ENCODE data around the gene MAP3K10. TPM values are rescaled to one million over a fixed set of nuclear protein-coding genes. Genes with fewer than 3 reads are reported as not detected.
"Not testable (repeated sequence)": the region's sequence is repeated elsewhere in the genome, so short reads cannot be mapped to it uniquely, and the experiment has no call there.

The MAP3K10 gene
- total RNA-seq, 1 experiment from 2014 or later, result 10.1 TPM

- no peak within 1 kb of the TSS for H3K4me3 ChIP-seq
- peaks cover 13% of the 10 kb centered on the region; the same call in 1 of the 2 replicates for H3K4me1 ChIP-seq
- no peak for DNase-seq
- no peaks in the 10 kb centered on the region for H3K9me3 ChIP-seq (replicated peaks)
- H3K27me3 ChIP-seq, result peaks cover 3% of the 10 kb centered on the region; the same call in 1 of the 2 replicates
- no peak within 1 kb of the TSS for H3K27ac ChIP-seq
- no peaks in the 10 kb centered on the region for H3K36me3 ChIP-seq
These were observed 27.0 kb downstream of the MAP3K10 start, which contains the start of gene TTC9B for GRCh38 chr19:40217934-40218890. Gene TTC9B, minus strand, starts transcription at chr19:40218384. Its CDS starts 3 bp downstream, at chr19:40218381.

- peaks cover 13% of the 10 kb centered on the region; the same call in 1 of the 2 replicates for H3K4me1 ChIP-seq
- not testable (repeated sequence) for H3K36me3 ChIP-seq; H3K27me3 ChIP-seq; DNase-seq; H3K27ac ChIP-seq; H3K9me3 ChIP-seq (replicated peaks); H3K4me3 ChIP-seq
These were observed 27.8 kb downstream of the MAP3K10 start for GRCh38 chr19:40219029-40219428.

DNA sequence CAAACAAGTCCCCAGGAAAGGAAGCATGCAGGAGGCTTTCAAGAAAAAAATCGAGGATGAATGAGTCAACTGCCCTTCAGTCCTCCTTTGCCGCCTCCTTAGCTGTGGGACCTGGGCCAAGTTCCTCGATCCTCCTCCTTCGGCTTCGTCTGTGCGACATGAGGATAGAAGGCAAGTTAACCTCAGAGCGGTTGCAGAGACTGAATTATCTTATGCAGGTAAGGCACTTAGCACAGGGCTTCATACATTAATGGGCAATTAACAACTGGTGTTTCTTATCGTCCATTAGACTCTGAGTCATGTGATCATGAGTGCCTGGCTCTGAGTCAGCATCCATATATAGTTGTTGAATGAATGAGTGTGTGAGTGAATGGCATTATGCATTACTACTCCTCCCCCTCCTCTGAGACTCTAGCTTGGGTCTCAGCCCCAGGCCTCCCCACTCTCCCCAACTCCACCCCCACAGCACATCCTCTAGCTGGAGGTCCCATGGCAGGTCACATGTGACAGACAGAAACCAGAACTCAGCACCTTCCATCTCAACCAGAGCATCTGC is 28.6 kb downstream of the MAP3K10 start:
- H3K4me1 ChIP-seq, result peaks cover 13% of the 10 kb centered on the region; the same call in 1 of the 2 replicates
- peak; percentile 42 to 57 for DNase-seq
- peak overlapping the region; percentile 35 for H3K4me3 ChIP-seq
- no peak overlapping the region for H3K27ac ChIP-seq
- H3K9me3 ChIP-seq (replicated peaks), result no peaks in the 10 kb centered on the region
- peaks cover 3% of the 10 kb centered on the region; the same call in 1 of the 2 replicates for H3K27me3 ChIP-seq
- H3K36me3 ChIP-seq, result no peaks in the 10 kb centered on the region

GRCh38 chr19:40220674-40221073 is 29.4 kb downstream of the MAP3K10 start:
- Histone ChIP-seq H3K9me3 (replicated peaks) (no peaks in the 10 kb centered on the region), H3K4me3 (no peak overlapping the region), H3K27ac (no peak overlapping the region), H3K27me3 (peaks cover 3% of the 10 kb centered on the region; the same call in 1 of the 2 replicates), H3K36me3 (no peaks in the 10 kb centered on the region), H3K4me1 (peaks cover 12% of the 10 kb centered on the region; the same call in 1 of the 2 replicates)
- no peak for DNase-seq

- Histone ChIP-seq H3K27me3 (peaks cover 7% of the 10 kb centered on the region; the same call in 1 of the 2 replicates), H3K27ac (no peak overlapping the region), H3K4me1 (0 out of 2 replicates have a peak, but pooled peaks cover 2% of the 10 kb centered on the region), H3K9me3 (replicated peaks) (no peaks in the 10 kb centered on the region), H3K36me3 (no peaks in the 10 kb centered on the region), H3K4me3 (no peak overlapping the region)
- peak; percentile 86 to 98 for DNase-seq
These were observed 30.8 kb downstream of the MAP3K10 start for GRCh38 chr19:40221858-40222619.

DNA sequence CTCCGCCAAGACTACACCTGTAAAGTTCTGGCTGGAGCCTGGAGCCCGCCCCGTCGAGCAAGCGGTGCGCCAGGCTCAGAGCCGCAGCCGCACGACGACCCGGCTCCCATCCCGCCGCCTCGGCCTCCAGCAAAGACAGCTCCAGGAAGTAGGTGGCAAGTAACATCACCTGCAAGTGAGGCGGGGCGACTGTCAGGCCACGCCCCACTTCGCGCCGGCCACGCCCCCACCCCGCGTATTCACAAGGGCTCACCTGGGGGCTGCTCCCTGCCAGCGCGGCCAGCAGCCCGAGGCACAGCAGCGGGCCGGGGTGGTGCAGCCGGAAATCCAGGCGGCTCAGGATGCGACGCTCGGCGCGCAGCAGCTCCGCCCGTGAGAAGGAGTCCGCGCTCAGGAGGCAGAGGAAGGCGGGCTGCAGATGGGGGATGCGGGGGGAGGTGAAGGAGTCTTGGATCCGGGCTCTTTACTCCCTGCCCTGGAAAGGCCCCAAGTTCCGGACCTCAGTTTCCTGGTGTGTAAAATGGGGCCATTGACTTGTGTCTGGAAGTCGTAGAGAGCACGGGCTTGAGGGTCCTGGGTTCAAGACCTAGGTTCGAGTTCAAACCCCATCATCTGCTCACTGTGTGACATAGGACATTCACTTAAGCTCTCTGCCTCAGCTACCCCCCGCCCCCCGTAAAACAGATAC is 32.1 kb downstream of the MAP3K10 start:
- Histone ChIP-seq H3K27ac (no peak overlapping the region), H3K27me3 (peaks cover 7% of the 10 kb centered on the region; the same call in 1 of the 2 replicates), H3K4me1 (0 out of 2 replicates have a peak, but pooled peaks cover 2% of the 10 kb centered on the region), H3K9me3 (replicated peaks) (no peaks in the 10 kb centered on the region), H3K4me3 (no peak overlapping the region), H3K36me3 (no peaks in the 10 kb centered on the region)
- DNase-seq, result no peak

DNA sequence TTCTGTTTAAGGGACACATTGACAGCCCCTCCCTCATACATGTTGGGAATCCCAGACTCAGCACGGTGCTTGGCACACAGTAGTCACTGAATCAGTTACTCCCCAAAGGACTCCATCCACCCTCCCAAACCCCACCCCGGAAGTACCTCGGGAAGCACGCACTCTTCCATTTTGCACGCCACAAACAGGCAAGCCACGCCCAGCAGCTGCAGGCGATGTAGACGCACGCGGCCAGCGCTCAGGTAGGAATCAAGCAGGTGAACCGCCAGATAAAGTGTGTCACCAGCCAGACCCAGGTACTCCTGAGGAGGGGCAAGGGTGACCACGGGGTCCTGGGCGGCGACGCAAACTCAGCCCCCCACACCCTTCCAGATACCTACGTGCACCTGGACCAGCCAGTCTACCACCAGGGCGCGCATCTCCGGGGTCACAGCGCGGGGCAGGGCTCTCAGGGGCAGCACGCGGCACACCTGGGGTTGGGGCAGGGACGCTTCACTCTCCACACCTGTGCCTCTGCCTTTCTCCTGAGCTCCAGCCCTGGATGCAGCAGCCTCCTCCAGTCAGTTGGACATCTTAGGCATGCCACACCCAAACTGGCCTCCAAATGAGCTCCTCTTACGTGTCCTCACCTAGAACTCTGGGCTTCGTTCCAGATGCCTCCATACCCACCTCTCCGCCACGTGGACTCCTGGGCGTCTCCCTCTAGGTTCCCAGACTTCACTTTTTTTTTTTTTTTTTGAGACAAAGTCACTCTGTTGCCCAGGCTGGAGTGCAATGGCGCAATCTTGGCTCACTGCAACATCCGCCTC is 33.3 kb downstream of the MAP3K10 start:
- no peaks in the 10 kb centered on the region for H3K36me3 ChIP-seq
- H3K27ac ChIP-seq, result no peak overlapping the region
- no peaks in the 10 kb centered on the region for H3K9me3 ChIP-seq (replicated peaks)
- DNase-seq, result no peak
- 0 out of 2 replicates have a peak, but pooled peaks cover 4% of the 10 kb centered on the region for H3K27me3 ChIP-seq
- no peak overlapping the region for H3K4me3 ChIP-seq
- peaks cover 10% of the 10 kb centered on the region for H3K4me1 ChIP-seq

- Histone ChIP-seq H3K27me3 (0 out of 2 replicates have a peak, but pooled peaks cover 4% of the 10 kb centered on the region), H3K9me3 (replicated peaks) (no peaks in the 10 kb centered on the region), H3K36me3 (no peaks in the 10 kb centered on the region), H3K4me1 (peaks cover 12% of the 10 kb centered on the region), H3K4me3 (no peak overlapping the region), H3K27ac (no peak overlapping the region)
- DNase-seq, result no peak
These were observed 34.4 kb downstream of the MAP3K10 start for GRCh38 chr19:40225440-40226305.

DNA sequence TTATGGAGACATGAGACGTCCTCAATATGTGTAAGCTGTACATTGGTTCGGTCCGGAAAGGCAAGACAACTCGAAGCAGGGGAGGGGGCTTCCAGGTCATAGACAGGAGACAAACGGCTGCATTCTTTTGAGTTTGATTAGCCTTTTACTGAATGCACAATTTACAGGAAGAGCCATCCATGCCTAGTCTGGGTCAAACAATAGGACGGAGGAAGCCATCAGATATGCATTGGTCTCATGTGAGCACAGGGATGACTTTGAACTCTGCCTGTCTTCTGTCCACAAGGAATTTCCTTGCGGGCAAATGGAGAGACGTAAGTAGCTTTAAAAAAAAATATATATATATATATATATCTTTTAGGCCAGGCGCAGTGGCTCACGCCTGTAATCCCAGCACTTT is 37.1 kb downstream of the MAP3K10 start:
- peaks cover 12% of the 10 kb centered on the region for H3K4me1 ChIP-seq
- no peaks in the 10 kb centered on the region for H3K9me3 ChIP-seq (replicated peaks)
- H3K27me3 ChIP-seq, result 0 out of 2 replicates have a peak, but pooled peaks cover 4% of the 10 kb centered on the region
- no peak overlapping the region for H3K27ac ChIP-seq
- DNase-seq, result no peak
- H3K4me3 ChIP-seq, result no peak overlapping the region
- H3K36me3 ChIP-seq, result no peaks in the 10 kb centered on the region

DNA sequence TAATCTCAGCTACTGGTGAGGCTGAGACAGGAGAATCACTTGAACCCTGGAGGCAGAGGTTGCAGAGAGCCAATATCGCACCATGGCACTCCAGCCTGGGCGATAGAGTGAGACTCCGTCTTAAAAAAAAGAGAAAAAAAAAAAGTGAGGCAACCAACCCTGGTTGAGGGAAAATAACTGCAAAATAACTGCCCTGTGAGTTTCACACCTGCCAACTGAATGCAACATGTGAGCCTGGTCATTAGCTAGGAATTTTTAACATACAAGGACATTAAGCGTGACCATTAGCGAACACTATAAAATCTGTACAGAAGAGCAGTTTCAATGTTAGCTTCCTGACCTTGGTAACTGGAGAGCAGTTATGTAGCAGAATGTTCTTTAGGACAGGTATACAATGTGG is 37.6 kb downstream of the MAP3K10 start:
- Histone ChIP-seq H3K4me3 (no peak overlapping the region), H3K27ac (peak overlapping the region; percentile 17; the same call in 1 of the 2 replicates), H3K9me3 (replicated peaks) (no peaks in the 10 kb centered on the region), H3K27me3 (0 out of 2 replicates have a peak, but pooled peaks cover 4% of the 10 kb centered on the region), H3K36me3 (no peaks in the 10 kb centered on the region), H3K4me1 (peaks cover 12% of the 10 kb centered on the region)
- DNase-seq, result peak in 1 of 2 experiments; percentile 37

DNA sequence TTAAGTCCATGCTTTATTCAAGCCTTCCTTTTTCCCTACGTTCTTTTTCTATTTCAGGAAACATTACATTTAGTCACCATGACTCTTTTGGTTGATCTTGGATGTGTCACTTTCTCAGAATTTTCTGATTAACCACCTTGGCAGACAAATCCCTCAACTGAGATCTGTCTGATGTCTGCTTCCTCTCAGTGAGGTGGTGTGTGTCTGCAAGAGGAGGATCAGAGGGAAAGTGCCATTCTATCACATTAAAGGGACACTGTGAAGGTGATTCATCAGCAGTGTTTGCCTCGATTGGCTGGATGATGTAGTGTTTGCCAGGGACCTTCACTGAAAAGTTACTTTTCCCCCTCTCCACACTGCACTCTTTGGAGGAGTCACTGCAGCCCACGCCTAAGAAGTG is 38.3 kb downstream of the MAP3K10 start:
- H3K4me3 ChIP-seq, result no peak overlapping the region
- H3K4me1 ChIP-seq, result peaks cover 12% of the 10 kb centered on the region
- no peak for DNase-seq
- no peaks in the 10 kb centered on the region for H3K9me3 ChIP-seq (replicated peaks)
- H3K36me3 ChIP-seq, result no peaks in the 10 kb centered on the region
- H3K27me3 ChIP-seq, result 0 out of 2 replicates have a peak, but pooled peaks cover 4% of the 10 kb centered on the region
- peak overlapping the region; percentile 17; the same call in 1 of the 2 replicates for H3K27ac ChIP-seq

DNA sequence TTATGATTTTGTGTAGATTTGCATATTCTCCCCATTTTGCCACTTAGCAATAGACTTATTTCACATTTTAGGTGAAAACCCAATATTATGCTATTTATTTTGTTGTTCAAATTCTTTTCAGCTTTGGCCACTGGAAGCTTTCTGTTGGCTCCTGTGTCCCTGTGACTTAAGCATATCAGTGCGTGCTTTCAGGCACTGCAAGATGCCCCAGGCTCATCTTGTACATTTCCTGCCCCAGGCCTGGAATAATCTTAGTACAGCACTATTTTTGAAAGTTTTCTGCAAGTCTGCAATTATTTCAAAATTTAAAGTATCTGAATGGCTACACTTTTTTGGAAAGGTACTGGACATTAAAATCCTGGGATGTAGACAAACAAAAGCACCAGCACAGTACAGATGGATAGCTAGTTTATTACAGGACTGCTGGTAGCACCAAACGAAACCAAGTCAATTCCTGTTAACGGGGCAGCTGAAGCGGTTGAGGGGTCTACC is 38.7 kb downstream of the MAP3K10 start:
- no peak overlapping the region for H3K27ac ChIP-seq
- H3K36me3 ChIP-seq, result peaks cover 4% of the 10 kb centered on the region; the same call in 1 of the 2 replicates
- peaks cover 12% of the 10 kb centered on the region for H3K4me1 ChIP-seq
- 0 out of 2 replicates have a peak, but pooled peaks cover 4% of the 10 kb centered on the region for H3K27me3 ChIP-seq
- DNase-seq, result no peak
- no peaks in the 10 kb centered on the region for H3K9me3 ChIP-seq (replicated peaks)
- no peak overlapping the region for H3K4me3 ChIP-seq

Measured in SJCRH30 (cell line).